NCI-H146 treated with DMSO at 0.1 percent for 48 hours (cell line): ENCODE data around the gene PACS2.

Experiments used
- DNase-seq: peaks from one replicate; lab custom pipeline; 2025; ENCODE audit not compliant: unreplicated experiment; lab: John Stamatoyannopoulos, UW

Gene PACS2

DNA sequence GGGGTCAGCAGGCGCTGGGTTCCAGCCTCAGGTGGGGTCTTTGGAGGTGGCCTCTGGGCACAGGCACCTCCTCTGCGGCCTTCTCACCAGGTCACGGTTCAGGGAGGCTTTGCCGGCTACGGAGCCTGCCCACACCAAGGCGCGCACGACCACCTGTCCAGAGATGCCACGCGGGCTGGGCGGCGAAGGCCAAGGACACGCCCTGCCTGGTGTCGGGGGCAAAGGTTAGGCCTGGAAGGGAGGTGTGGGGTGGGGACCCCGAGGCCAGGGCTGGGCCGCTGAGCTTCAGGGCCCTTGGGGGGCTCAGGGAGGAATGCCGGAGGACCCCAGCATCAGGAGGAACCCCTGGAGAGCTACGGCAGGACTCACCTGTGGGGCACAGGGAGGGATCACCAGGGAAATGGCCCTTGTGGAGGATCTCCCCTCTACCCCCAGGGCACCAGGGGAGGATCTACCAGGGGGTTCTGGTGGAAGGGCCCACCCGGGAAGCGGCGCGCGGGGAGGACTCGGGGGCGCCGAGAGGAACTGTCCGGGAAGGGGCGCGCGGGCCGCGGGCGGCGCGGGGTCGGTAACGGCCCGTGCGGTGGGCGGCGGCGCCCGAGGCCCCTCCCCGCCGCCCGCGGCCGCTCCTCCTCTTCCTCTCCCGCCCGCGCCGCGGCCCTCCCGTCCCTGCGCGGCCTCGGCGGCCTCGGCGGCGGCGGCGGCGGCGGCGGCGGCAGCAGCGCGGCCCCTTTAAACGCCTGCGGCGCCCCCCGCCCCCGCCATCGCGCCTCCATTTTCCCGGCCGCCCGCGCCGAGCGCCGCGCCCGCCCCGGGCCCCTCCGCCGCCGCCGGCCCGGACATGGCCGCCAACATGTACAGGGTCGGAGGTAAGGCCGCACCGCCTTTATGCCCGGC, 104.9 kb downstream of the PACS2 start, which contains the start of gene MTA1:
Gene MTA1 (plus strand): TSS at position 633 of the 897 bp plus-strand sequence. CDS start 209 bp downstream, at position 842.
- DNase-seq, result no peak

DNA sequence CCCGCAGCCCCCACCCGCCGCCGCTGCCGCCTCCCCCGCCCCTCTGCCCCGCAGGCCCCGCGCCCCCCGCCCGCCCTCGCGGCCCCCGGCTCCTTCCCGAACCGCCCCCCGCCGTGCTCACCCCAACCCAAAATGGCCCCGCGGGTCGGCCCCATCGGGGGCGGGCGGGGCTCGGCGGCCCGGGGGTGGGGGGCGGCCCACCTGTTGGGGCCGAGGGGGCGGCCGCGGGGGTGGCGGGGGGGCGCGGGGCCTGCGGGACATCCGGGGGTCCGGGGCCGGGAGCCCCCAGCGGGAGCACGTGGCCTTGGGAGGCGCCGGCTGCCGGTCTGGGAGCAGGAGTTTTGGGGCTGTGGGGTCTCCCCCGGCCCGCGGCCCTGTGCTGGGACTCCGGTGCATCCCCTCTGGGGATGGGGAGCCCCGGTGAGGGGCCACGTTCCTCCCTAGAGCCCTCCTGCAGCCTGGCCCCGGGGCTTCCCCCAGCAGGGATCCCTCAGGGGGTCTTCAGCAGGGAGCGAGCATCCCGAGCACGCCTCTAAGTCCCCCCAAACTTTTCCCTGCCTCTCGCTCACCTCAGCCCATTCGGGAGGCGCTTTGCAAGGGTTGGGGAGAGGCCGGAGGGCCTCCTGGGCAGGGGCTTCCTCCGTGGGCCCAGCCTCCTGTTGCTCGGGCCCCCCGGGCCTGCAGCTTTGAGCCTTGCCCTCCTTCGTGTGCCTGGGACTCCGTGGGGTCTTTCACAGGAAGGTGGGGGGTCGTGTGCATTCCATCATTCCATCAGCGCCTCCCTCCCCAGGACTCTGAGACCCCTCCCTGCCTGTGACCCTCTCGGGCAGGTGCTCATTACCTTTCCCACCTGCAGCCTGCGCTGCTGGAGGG, 105.8 kb downstream of the PACS2 start:
- no peak for DNase-seq

DNA sequence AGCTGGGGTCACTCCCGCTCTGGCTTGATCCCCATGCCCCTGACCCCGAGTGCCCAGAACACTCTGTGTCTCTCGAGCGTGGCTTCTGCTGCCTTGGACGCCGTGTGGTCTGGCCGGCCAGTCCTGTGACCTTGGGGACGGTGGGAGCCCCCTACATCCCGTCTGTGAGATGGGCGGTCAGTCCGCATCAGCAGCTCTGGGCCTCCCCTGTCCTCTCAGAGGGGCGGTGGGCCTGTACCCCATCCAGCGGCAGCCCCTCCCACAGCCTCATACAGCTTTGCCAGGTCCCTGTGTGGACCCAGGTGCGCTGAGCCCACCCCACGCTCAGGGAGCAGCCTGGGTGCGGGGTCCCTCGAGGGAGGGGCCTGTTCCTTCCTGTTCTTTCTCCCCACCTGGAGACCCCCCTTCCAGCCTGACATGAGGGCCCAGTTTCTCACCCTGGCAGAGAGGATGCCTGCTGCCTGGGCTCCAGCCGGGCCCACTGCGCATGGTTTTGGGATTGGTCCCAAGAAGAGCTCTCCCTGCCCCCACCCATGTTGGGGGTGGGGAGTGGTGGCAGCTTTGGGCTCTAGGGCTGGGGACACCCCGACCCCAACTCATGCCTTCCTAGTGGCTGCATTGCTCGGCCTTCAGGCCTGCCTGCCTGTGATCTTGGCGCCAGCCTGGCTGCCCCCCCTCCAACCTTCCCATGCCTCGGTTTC, 106.6 kb downstream of the PACS2 start:
- no peak for DNase-seq

DNA sequence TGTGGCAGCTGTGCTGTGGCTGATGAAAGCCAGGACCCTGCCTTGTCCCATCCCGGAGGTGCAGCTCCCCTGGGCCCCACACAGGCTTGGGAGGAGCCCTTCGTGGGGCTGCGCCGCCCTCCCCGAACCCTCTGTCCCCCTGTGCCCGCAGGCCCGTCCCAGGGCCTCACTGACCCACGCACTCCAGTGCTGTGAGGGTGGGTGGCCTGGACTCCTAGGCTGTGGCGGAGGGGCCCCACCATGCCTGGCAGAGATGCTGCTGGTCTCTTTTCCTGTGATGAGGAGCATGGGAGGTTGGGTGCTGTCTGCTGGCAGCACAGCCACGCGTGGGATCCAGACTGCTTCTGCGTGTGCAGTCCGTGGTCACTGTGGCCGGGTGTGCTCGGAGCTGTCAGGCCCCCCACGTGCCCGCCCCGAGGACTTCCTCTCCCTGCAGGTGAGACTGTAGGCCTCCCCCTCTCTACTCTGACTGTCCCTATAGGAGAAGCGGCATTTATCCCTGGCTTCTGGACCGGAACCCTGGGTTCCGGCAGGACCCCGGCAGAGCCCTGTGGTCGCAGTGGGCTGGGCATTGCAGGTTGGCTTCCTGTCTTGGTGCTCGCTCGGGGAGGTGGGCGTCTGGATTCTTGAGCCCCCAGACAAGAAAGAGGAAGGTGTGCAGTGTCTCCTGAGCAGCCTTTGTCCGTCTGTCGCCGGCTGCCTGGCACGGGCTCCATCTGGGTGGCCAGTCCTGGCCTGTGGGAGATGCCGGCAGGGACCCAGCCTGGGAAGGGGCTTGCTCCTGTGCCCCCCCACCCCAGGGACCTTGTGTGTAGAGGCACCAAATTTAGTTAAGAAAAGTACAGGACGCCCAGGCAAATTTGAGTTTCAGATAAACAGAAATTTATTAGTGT, 107.4 kb downstream of the PACS2 start:
- DNase-seq, result no peak

DNA sequence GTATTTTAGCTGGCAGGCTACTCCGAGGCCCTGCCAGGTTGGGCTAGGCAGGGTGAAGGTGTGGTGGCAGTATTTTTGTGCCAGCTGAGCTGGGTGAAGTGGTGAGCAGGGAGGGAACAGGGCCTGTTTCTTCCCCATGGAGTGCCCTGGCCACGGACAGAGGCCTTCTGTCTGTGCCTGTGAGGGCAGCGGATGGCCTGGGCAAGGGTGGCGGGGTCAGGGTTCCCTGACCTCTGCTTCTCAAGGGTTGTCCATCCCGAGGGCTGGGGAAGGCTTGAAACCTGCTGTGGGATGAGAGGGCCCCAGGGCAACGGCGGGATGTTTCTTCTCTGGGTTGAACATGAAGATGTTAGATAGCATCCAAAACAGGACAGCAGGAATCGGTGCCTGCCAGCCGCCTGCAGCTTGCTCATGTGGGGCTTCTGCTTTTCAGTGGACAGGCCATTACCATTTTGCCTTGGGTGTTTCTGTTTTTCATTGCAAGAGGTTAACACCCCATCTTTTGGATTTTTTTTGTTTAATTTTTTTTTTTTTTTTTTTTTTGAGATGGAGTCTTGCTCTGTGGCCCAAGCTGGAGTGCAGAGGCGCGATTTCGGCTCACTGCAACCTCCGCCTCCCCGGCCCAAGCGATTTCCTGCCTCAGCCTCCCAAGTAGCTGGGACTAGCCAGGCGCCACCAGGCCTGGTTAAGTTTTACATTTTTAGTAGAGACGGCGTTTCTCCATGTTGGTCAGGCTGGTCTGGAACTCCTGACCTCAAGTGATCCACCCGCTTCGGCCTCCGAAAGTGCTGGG, 108.3 kb downstream of the PACS2 start:
- DNase-seq, result no peak

DNA sequence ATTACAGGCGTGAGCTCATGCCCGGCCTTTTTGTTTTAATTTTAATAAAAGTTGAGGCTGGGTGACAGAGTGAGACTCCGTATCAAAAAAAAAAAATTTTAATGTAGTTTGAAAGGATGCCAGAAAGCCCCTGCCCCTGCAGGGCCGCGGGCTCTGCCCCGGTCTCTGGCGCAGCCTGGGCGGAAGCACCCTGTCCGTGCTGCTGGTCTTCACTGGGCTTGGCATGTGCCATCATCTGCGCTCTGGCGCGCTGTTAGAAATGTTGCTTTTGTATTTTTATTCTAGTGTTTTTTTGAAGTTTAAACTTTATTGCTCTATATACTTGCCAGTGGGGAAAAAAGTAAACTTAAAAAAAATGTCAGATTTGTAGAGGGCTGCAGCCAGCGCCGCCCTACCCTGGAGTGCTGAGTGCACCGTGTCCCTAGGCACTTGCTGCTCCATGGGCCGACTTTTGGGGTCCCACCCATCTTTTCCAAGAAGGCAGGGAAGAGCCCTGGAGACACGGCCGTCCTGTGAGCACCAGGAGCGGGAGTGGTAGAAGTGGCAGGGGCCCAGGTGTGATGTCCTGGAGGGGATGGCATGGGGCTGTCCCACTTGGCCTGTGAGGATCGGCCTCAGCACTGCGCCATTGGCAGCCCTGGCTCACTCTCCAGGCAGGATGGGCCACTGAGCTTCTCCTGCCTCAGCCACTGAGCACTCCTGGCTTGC, 109.1 kb downstream of the PACS2 start:
- no peak for DNase-seq

DNA sequence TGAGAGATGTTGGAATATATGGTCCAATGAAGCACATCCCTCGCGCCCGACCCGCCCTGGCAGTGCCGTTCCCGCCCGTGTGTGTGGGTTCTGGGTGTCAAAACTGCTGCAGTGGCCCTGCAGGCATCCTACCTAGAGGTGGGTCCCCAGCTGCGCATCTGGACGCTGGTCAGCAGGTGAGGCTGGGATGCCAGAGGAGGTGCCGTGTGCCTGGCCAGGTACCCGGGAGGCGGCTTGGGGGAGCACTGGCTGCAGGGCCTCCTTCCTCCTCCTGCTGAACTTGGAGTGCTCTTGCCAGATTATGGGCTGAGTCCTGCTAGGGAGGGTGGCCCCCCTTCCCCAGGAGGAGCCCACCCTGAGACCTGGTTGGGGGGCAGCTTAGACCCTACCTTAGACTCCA, 110.3 kb downstream of the PACS2 start:
- DNase-seq, result no peak

DNA sequence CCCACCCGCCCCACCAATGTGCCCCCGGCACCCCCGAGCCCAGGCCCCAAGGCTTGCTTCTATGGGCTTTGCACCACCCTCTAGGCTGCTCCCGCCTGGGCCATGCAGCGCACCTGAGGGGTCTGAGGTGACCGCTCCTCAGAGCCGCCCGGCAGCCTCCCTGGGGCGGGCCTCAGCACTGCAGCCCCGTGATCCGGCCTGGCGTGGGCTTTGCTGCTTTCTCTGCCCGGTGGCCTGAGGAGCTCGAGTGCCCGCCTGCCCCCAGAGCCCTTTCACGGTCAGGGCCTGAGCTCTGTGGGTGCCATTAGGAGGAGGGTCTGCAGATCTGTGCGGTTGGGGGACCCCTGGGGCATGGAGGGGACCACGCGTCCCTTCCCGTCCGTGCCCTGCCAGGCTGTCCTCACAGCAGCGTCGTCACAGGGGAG, 111.3 kb downstream of the PACS2 start:
- no peak for DNase-seq

DNA sequence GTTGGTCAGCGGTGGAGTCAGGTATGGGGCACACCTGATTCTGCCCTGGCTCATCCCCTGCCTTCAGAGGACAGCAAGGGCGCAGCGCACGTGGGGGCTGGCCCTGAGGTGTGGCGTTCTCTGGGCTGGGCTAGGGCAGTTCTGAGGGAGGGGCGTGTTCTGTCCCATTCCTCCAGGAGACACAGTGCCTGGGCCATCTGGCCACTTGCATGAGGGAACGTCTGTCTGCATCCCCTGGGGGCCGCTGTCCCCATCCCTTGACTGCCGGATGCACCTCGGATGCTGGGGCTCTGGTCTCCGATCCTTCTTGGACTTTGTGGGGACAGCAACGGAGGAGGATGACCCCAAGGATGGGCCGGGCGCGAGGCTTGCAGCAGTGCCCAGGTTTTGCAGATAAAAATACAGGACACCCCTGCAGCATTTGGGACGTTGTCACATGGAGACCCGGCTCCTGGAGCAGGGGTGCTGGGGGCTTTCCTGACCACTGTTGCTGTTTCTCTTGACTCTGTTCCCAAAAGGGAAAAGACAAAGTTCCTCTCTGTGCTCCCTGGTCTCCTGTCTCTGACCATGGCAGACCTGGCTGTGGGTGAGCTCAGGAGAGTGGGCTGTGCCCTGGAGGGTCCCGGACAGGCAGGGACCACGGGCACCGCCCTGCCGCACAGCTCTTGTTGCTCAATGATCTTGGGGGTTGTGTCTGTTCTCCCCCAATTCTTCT, 112.0 kb downstream of the PACS2 start:
- no peak for DNase-seq

DNA sequence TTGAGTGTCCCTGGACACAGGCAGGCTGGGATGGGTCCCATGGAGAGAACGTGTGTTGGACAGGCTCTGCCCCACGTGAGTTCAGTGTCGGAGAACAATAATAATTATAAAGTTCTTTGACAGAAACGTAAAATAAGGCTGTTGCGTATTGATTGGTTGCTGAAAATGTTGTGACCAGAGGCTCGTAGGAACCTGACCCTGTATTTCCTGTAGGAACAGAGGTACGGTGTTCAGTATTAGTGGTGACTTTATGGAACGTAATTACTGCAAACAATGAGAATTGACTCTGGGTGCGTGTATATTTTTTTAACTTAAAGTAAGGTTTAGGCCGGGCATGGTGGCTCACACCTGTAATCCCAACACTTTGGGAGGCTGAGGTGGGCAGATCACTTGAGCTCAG, 112.9 kb downstream of the PACS2 start:
- no peak for DNase-seq

DNA sequence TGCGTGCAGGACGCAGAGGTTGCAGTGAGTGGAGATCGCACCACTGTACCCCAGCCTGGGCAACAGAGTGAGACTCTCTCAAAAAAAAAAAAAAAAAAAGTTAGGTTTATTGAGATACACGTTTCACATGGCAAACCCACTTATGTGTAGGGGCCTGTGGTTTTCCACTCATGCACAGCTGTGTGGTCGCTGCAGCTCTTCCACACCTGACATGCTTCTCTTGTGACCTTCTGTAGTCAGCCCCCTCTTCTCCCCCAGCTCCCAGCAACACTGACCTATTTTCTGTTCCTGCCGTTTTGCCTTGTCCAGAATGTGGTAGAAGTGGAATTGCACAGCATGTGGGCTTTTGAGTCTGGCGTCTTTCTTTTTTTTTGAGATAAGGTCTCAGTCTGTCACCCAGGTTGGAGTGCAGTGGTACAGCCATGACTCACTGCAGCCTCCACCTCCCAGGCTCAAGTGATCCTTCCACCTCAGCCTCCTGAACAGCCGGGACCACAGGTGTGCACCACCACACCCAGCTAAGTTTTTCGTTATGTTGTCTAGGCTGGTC, 113.5 kb downstream of the PACS2 start:
- DNase-seq, result no peak

DNA sequence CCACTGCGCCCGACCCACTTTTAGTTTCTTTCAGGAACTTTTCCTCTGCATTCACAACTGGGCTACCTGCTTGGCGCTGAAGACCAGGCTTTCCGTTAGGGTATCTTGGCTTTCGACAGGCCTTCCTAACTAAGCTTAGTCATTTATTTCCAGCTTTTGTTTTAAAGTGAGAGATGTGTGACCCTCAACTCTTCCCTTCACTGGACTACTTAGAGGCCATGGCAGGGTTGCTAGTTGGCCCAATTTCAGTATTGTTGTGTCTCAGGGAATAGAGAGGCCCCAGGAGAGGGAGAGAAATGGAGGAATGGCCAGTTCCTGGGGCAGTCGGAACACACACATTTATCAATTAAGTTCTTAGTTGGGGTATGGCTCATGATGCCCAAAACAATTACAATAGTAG, 115.5 kb downstream of the PACS2 start:
- no peak for DNase-seq

DNA sequence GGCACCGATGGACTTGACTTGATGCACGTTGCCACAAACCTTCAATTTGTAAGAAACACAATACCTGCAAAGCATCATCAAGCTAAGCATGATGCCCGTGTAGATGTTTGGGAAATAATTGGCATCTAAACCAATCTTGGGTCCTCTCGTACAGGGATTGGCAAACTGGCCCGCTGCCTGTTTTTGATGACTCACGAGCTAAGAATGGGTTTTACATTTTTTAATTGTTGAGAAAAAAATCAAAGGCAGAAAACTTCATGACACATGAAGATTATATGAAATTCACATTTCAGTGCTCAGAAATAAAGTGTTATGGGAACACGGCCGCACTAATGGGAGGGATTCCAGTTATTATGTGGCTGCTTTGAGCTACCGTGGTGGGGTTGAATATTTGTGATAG, 116.0 kb downstream of the PACS2 start:
- no peak for DNase-seq

DNA sequence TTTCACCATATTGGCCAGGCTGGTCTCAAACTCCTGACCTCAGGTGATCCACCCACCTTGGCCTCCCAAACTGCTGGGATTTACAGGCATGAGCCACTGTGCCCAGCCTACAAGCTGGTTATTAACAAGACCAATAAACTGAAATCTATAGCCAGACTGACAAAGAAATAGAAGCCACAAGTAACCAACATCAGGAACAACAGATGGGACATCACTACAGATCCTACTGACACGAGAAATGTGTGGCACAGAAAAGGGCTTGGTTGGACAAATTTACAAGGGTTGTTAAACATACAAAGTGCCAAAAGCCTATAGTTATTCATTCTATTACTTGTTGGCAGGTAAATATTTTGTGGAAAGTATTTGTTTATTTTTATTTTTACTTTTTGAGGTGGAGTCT, 116.7 kb downstream of the PACS2 start:
- no peak for DNase-seq

DNA sequence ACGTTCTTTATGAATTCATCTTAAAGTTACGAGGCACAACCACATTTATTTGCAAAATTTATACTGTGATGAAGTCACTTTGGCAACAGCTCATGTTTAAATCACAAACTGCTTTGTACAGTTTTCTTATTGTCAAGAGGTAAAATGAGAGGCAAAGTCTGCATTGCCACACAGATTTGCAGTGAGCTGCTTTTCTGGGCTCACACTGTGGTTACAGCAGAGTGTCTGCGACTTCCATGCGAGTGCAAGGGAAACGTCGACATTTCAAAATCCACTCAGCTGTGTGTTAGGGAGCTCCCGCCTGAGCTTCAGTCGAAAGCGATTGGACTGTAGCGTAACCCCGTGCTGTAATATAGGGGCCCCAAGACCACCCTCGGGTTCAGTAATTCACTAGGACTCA, 118.1 kb downstream of the PACS2 start:
- DNase-seq, result no peak

DNA sequence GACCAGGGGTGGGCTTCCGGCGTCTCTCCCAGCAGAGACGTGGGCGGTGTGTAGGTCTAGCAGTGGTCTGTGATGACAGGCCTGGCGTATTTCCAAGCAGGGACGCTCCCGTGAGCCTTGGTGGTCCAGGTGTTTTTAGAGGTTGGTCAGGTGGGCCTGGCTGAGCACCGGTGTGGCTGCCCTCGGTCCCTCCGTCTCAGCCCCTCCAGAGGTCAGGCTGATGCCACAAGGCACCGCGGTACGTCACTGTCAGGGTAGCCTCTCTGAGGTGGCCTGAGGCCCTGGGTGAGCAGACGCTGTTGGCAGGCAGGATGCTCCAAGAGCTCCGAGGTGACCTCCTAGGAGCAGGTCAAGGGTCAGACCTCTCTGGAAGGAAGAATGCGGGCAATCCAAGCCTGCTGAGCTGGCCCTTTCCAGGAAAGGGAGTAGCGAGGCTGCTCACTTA, 118.6 kb downstream of the PACS2 start:
- DNase-seq, result no peak

DNA sequence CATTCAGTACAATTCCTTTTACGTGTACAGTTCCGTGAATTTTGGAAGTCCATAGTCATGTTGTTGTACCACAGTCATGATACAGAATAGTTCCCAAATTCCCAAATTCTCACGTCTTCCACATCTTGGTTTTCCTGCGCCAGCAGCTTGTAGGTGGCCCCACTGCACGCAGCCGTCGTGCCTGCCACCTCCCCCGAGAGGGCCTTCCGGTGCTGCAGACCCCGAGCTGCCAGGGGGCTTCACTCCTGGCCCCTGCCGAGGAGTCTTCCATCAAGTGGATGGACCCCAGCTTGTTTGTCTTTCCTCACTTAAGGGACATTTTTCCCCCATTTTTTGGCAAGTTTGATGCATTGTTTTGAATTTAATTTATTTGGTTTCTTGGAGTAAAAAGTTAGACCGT, 121.9 kb downstream of the PACS2 start:
- DNase-seq, result no peak
